GM10248 (cell line): Measurements from ENCODE around the gene DES.

ENCODE experiments used
- CTCF ChIA-PET: fragments of 300-600 bp; sonication (Branson Sonifier 250); formaldehyde crosslinking; extraction: SDS; loops from one replicate; lab custom pipeline; 2021; ENCODE audit warnings: antibody characterized with exemption; lab: Yijun Ruan, JAX
- POLR2A ChIA-PET: fragments of 350-650 bp; sonication (Branson Sonifier 250); formaldehyde crosslinking; extraction: SDS; loops from one replicate; lab custom pipeline; 2020; ENCODE audit warnings: antibody characterized with exemption; lab: Yijun Ruan, JAX
- DNase-seq: peaks from one replicate; pipeline ENCODE4 v3.0.0; 2012; ENCODE audit errors: extremely low spot score
- TF ChIP-seq, protein P1 (sequence below): IDR thresholded peaks from 2 replicates; pipeline ENCODE4 v1.5.1; 2012; ENCODE audit warnings: mild to moderate bottlenecking, low read depth; ENCODE audit errors: extremely low read depth, missing control alignments, control extremely low read depth

The DES gene

DNA sequence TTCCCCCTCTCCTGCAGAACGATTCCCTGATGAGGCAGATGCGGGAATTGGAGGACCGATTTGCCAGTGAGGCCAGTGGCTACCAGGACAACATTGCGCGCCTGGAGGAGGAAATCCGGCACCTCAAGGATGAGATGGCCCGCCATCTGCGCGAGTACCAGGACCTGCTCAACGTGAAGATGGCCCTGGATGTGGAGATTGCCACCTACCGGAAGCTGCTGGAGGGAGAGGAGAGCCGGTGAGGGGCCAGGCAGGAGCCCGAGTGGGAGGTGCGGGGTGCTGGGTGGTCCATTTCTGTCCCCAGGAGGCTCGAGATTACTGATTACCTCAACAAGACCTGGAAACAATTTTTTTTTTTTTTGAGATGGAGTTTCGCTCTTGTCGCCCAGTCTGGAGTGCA, 3.1 kb downstream of the DES start:
- ChIA-PET POLR2A (no interaction called here), CTCF (no interaction called here)
- DNase-seq = no peak
- TF ChIP-seq, protein P1, sequence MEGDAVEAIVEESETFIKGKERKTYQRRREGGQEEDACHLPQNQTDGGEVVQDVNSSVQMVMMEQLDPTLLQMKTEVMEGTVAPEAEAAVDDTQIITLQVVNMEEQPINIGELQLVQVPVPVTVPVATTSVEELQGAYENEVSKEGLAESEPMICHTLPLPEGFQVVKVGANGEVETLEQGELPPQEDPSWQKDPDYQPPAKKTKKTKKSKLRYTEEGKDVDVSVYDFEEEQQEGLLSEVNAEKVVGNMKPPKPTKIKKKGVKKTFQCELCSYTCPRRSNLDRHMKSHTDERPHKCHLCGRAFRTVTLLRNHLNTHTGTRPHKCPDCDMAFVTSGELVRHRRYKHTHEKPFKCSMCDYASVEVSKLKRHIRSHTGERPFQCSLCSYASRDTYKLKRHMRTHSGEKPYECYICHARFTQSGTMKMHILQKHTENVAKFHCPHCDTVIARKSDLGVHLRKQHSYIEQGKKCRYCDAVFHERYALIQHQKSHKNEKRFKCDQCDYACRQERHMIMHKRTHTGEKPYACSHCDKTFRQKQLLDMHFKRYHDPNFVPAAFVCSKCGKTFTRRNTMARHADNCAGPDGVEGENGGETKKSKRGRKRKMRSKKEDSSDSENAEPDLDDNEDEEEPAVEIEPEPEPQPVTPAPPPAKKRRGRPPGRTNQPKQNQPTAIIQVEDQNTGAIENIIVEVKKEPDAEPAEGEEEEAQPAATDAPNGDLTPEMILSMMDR = no peak

DNA sequence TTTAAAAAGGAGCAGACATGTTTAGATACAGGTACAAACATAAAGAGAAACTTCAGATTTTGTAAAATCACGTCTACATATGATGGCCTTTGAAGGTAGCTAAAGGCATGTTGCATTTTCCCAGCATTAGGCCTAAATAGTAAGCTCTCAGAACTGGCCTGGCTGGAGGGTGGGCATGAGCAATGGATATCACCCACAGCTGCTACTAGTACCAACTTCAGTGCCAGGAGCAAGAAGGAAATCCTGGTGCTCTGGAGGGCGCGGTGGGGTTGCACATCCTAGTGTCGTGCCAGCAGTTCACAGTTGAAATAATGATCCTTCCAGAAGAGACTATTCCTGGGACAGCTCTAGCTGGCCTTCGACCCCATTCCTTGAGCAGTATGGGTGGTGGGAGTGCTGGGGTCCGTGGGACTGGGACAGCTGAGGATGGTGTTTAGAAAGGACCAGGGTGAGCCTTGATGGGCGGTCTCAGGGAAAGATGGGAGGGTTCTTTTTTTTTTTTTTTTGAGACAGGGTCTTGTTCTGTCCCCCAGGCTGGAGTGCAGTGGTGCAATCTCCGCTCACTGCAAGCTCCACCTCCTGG, 4.9 kb downstream of the DES start:
- DNase-seq = no peak
- TF ChIP-seq, protein P1 = no peak
- CTCF ChIA-PET = interaction anchor here (1.1 kb wide), 2 partner anchors 11 to 21 kb away, joined by 3 to 4 read pairs; no protein-coding TSS in a partner anchor
- POLR2A ChIA-PET = interaction anchor here (0.6 kb wide), 1 partner anchor 19 kb away, joined by 5 read pairs; no protein-coding TSS in a partner anchor

DNA sequence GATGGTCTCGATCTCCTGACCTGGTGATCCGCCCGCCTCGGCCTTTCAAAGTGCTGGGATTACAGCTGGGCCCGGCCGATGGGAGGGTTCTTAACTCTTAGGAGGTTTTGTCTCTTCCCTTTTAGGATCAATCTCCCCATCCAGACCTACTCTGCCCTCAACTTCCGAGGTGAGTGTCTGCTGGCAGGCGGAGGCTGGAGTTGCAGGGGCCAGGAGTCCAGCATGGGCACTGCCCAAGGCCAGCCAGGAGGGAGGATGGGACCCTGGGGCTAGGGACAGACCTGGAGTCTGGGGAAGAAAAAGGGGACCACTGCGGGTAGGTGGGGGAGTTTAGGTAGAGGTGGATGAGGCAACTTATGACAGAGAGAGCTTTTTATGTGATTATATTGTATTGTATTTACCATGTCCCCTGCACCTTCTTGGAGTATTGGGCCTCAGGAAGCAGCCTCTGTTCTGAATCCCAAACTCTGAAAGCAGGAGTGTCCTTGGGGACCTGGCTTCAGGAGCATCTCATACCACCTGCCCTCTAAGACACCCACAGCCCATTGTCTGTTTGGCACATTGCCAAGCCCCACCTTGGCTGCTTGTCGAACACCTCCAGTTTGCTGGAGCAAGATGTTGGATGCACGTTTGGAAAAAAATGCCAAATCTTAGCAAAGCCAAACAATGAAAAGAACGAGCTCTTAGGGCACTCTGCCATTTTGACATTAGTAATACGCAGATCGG, 5.6 kb downstream of the DES start:
- ChIA-PET CTCF (interaction anchor here (0.9 to 1.3 kb wide), 3 partner anchors 12 to 106 kb away, joined by 4 to 5 read pairs (median 4); no protein-coding TSS in a partner anchor), POLR2A (interaction anchor here (0.6 kb wide), 1 partner anchor 19 kb away, joined by 5 read pairs; no protein-coding TSS in a partner anchor)
- no peak for DNase-seq
- TF ChIP-seq, protein P1 = no peak

DNA sequence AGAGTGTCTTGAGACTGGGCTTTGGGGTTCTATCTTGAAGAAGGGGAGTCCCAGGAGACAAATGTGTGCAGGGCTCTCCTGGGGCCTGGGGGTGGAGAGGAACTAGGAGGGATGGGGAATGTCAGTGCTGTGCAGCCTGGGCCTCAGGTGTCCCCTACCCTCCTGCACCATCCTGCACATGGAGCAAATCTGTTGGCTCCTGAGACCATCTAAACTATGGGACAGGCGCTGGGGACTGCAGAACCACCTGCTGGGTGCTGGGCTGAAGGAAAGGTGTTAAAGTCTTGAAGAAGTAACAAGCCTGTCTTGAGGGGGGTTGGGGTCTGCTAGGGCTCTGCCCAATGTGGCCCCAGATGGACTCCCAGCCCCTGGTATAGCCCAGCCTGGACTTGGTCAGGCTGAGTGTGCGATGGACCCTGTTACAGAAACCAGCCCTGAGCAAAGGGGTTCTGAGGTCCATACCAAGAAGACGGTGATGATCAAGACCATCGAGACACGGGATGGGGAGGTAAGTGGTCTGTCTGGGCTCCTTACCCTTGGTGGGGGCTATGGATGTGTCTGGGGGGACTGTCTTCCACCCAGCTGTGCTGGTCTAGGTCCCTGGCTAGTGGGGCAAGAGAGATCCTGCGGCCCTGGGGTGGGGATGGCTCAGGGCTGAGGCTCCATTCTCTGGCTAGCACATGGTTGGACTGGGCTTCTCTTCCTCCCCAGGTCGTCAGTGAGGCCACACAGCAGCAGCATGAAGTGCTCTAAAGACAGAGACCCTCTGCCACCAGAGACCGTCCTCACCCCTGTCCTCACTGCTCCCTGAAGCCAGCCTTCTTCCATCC, 7.3 kb downstream of the DES start:
- POLR2A ChIA-PET = no interaction called here
- DNase-seq = no peak
- TF ChIP-seq, protein P1 = no peak
- CTCF ChIA-PET = interaction anchor here (1.3 kb wide), 1 partner anchor 104 kb away, joined by 4 read pairs; no protein-coding TSS in a partner anchor

DNA sequence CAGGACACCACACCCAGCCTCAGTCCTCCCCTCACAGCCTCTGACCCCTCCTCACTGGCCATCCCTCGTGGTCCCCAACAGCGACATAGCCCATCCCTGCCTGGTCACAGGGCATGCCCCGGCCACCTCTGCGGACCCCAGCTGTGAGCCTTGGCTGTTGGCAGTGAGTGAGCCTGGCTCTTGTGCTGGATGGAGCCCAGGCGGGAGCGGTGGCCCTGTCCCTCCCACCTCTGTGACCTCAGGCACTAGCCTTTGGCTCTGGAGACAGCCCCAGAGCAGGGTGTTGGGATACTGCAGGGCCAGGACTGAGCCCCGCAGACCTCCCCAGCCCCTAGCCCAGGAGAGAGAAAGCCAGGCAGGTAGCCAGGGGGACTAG, 7.9 kb downstream of the DES start:
- CTCF ChIA-PET = no interaction called here
- POLR2A ChIA-PET = no interaction called here
- TF ChIP-seq, protein P1 = no peak
- DNase-seq = no peak

DNA sequence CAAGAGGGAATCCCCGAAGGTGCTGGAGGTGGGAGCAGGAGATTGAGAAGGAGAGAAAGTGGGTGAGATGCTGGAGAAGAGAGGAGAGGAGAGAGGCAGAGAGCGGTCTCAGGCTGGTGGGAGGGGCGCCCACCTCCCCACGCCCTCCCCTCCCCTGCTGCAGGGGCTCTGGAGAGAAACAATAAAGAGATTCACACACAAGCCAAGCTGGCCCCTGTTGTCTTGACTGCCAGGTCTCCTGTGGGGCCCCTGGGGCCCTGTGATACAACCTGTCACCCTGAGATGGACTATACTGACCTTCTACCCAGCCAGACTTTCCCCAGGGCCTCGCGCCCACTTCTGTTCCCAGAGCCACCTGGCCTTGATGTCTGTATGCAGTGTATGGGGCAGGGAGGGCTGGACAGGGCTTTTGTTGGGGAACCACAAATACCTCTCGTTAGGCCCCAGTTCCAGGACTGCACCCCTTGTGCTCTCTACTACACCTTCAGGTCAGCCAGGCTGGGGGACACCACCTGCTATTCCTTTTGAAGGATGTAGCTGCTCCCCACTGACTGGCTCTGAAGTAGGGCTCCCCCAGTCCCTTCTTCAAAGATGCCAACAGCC, 8.5 kb downstream of the DES start:
- POLR2A ChIA-PET = no interaction called here
- CTCF ChIA-PET = interaction anchor here (1.4 kb wide), 1 partner anchor 32 kb away, joined by 3 read pairs; no protein-coding TSS in a partner anchor
- no peak for DNase-seq
- TF ChIP-seq, protein P1 = no peak
